Endometrium (tissue), 2 donors: ENCODE results near the gene MYG1.
"Not testable (repeated sequence)": the region's sequence is repeated elsewhere in the genome, so short reads cannot be mapped to it uniquely, and the experiment has no call there.

Experiments
- FAIRE-seq: peaks from 2 replicates; lab custom pipeline; 2012; peaks lifted over from hg19 to GRCh38; lab: Jason Lieb, UNC
- donor health status: control.
- donor health status: control.

Gene MYG1

GRCh38 chr12:53287741-53288216 lies 11.7 kb upstream of the MYG1 start:
- no peak for FAIRE-seq

- no peak for FAIRE-seq
These were observed 11.2 kb upstream of the MYG1 start for GRCh38 chr12:53288322-53288721.

GRCh38 chr12:53289891-53290290 lies 9.6 kb upstream of the MYG1 start:
- FAIRE-seq: no peak

GRCh38 chr12:53290661-53291060 lies 8.8 kb upstream of the MYG1 start:
- no peak for FAIRE-seq

- no peak for FAIRE-seq
These were observed 7.1 kb upstream of the MYG1 start for GRCh38 chr12:53292426-53292825.

GRCh38 chr12:53295070-53295890 lies 4.2 kb upstream of the MYG1 start, which contains the start of gene PFDN5:
TSS of gene PFDN5 (plus strand) at chr12:53295542. CDS start at chr12:53295568, 26 bp downstream.
- no peak for FAIRE-seq

GRCh38 chr12:53295891-53296219 lies 3.6 kb upstream of the MYG1 start:
- no peak for FAIRE-seq

GRCh38 chr12:53297106-53297505 lies 2.4 kb upstream of the MYG1 start:
- not testable (repeated sequence) for FAIRE-seq

GRCh38 chr12:53298164-53298563 lies 1.3 kb upstream of the MYG1 start:
- FAIRE-seq: no peak

GRCh38 chr12:53299101-53299453 lies 418 bp upstream of the MYG1 start:
- no peak for FAIRE-seq

- no peak for FAIRE-seq
These were observed 692 bp downstream of the MYG1 start for GRCh38 chr12:53300187-53300586.

- FAIRE-seq: no peak
These were observed 3.4 kb downstream of the MYG1 start for GRCh38 chr12:53302903-53303302.

GRCh38 chr12:53306826-53307225 lies 7.3 kb downstream of the MYG1 start:
- FAIRE-seq: no peak

GRCh38 chr12:53308276-53308675 lies 8.8 kb downstream of the MYG1 start:
- FAIRE-seq: no peak

- FAIRE-seq: no peak
These were observed 14.5 kb downstream of the MYG1 start for GRCh38 chr12:53313996-53314395.

- FAIRE-seq: no peak
These were observed 21.1 kb downstream of the MYG1 start for GRCh38 chr12:53320352-53321195.

GRCh38 chr12:53324113-53324778 lies 24.8 kb downstream of the MYG1 start:
- no peak for FAIRE-seq

- no peak for FAIRE-seq
These were observed 25.4 kb downstream of the MYG1 start for GRCh38 chr12:53324779-53325510.

- FAIRE-seq: no peak
These were observed 26.1 kb downstream of the MYG1 start for GRCh38 chr12:53325511-53326061.

- FAIRE-seq: no peak
These were observed 27.1 kb downstream of the MYG1 start for GRCh38 chr12:53326460-53327185.

GRCh38 chr12:53327435-53328042 lies 28.0 kb downstream of the MYG1 start:
- FAIRE-seq: no peak
